Keratinocyte (primary cell): ENCODE results near the gene ABLIM2. TPM values are rescaled to one million over a fixed set of nuclear protein-coding genes. Genes with fewer than 3 reads are reported as not detected.

ENCODE experiments used
- DNase-seq: peaks from one replicate; pipeline ENCODE4 v3.0.0-alpha.2; 2011; ENCODE audit warnings: low read depth, missing footprints, low spot score
- FAIRE-seq: peaks from 2 replicates; lab custom pipeline; 2011; peaks lifted over from hg19 to GRCh38; lab: Jason Lieb, UNC
- H2AFZ ChIP-seq: 2 replicates; pipeline ENCODE4 v1.6.0; 2012; ENCODE audit warnings: low read length, control low read depth, inconsistent platforms; ENCODE audit not compliant: control insufficient read depth
- H3K27ac ChIP-seq: 2 replicates; pipeline ENCODE4 v1.5.1; 2011; ENCODE audit warnings: low read length; ENCODE audit not compliant: control insufficient read depth, insufficient read depth
- H3K27me3 ChIP-seq: 3 replicates; pipeline ENCODE4 v1.6.0; 2011; ENCODE audit warnings: low read length; ENCODE audit not compliant: control insufficient read depth, insufficient read depth; ENCODE audit errors: extremely low read depth
- H3K36me3 ChIP-seq, 2 experiments: 2 replicates in 1 of 2; 3 replicates in 1 of 2; pipeline ENCODE4 v1.5.1; 2011; ENCODE audit warnings: low read length in 2 of 2, mild to moderate bottlenecking in 1 of 2; ENCODE audit not compliant: control insufficient read depth in 2 of 2, insufficient read depth in 2 of 2; ENCODE audit errors: extremely low read depth in 1 of 2
- H3K4me1 ChIP-seq: 3 replicates; pipeline ENCODE4 v1.5.1; 2011; ENCODE audit warnings: low read length; ENCODE audit not compliant: control insufficient read depth, insufficient read depth; ENCODE audit errors: extremely low read depth
- H3K4me2 ChIP-seq: 3 replicates; pipeline ENCODE4 v1.6.0; 2011; ENCODE audit warnings: low read depth, low read length; ENCODE audit not compliant: control insufficient read depth, insufficient read depth; ENCODE audit errors: extremely low read depth
- H3K4me3 ChIP-seq, 3 experiments: fragments of 200-600 bp in 1 of 3; sonication (generic) in 1 of 3; 2 replicates in 2 of 3; 3 replicates in 1 of 3; pipeline ENCODE4 v1.5.1; 2011 to 2016; ENCODE audit warnings: low read length in 3 of 3, mild to moderate bottlenecking in 3 of 3, control low read depth in 2 of 3, inconsistent platforms in 1 of 3, low read depth in 1 of 3, mixed read lengths in 1 of 3, mixed run types in 1 of 3, moderate library complexity in 1 of 3; ENCODE audit not compliant: control insufficient read depth in 2 of 3, insufficient read depth in 2 of 3; ENCODE audit errors: extremely low read depth in 1 of 3
- H3K79me2 ChIP-seq: 2 replicates; pipeline ENCODE4 v1.6.0; 2012; ENCODE audit warnings: low read length; ENCODE audit not compliant: control insufficient read depth, insufficient read depth
- H3K9ac ChIP-seq: 3 replicates; pipeline ENCODE4 v1.6.0; 2011; ENCODE audit warnings: low read length; ENCODE audit not compliant: control insufficient read depth, insufficient read depth; ENCODE audit errors: extremely low read depth
- H3K9me1 ChIP-seq: 3 replicates; pipeline ENCODE4 v1.6.0; 2011; ENCODE audit warnings: low read length; ENCODE audit not compliant: control insufficient read depth, insufficient read depth; ENCODE audit errors: extremely low read depth
- H3K9me3 ChIP-seq: 2 replicates; pipeline ENCODE4 v1.5.1; 2012; ENCODE audit warnings: low read depth, low read length; ENCODE audit not compliant: control insufficient read depth
- H4K20me1 ChIP-seq: 3 replicates; pipeline ENCODE4 v1.6.0; 2011; ENCODE audit warnings: low read length; ENCODE audit not compliant: control insufficient read depth, insufficient read depth; ENCODE audit errors: extremely low read depth
- EZH2 ChIP-seq: IDR thresholded peaks from one replicate; pipeline ENCODE4 v1.6.1; 2012; ENCODE audit warnings: inconsistent platforms, mild to moderate bottlenecking, low read length, moderate library complexity
- dilution Hi-C: fragments of 300-500 bp; cut with MboI; formaldehyde crosslinking; loops from one replicate; pipeline ENCODE4 v1.7.0; 2020; ENCODE audit warnings: low sequenced_read_pairs; ENCODE audit not compliant: extremely low pct_ligation_motif_present
- polyA plus RNA-seq, 5 experiments: library from polyadenylated mRNA; depleted of rRNA in 3 of 5; stranded (reverse) in 3 of 5; stranded (forward) in 1 of 5; unstranded in 1 of 5; fragments of >200 nt; gene quantifications; 1 replicate in 1 of 5; 2 replicates in 3 of 5; 3 replicates in 1 of 5; pipeline versions ENCODE4 v1.2.1 to v1.2.3, GENCODE V29; 2011 to 2012; ENCODE audit warnings: missing spikeins in 2 of 5, low read depth in 1 of 5, low replicate concordance in 1 of 5
- TF ChIP-seq, protein P1 (sequence below), 3 experiments: IDR thresholded peaks in 1 of 3; conservative IDR thresholded peaks in 1 of 3; optimal IDR thresholded peaks in 1 of 3; 2 replicates in 2 of 3; 3 replicates in 1 of 3; pipeline versions ENCODE3 to v1.5.1; 2011; ENCODE audit warnings: low read length in 3 of 3, mild to moderate bottlenecking in 3 of 3, moderate library complexity in 2 of 3, control low read depth in 1 of 3, inconsistent platforms in 1 of 3; ENCODE audit not compliant: insufficient read depth in 2 of 3; ENCODE audit errors: extremely low read depth in 1 of 3

ABLIM2 gene
- polyA plus RNA-seq, 1 donor (not counting 4 experiments of a cell fraction or from before 2014, with no cell fraction given): 0.94 TPM

DNA sequence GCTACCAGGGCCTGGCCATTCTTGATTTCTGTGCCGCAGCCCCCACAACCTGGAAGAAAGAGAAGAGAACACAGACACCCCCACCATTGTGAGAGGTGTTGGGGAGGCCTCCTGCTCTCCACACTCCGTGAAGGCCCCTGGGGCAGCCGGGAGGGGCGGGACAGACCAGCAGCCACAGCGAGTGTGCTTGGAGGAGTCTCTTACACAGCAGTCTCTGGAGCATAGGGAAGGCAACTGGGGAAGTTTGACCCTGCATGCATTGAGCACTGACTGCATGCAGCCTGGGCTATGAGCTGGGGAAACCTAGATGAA, 77.9 kb downstream of the ABLIM2 start:
- Histone ChIP-seq H3K9me1 (no peaks in the 10 kb centered on the region), H2AFZ (no peak overlapping the region), H3K27ac (no peak overlapping the region), H3K79me2 (no peaks in the 10 kb centered on the region), H3K4me3 (no peak overlapping the region), H3K4me1 (no peaks in the 10 kb centered on the region), H4K20me1 (no peaks in the 10 kb centered on the region), H3K9ac (no peak overlapping the region), H3K4me2 (no peak overlapping the region), H3K27me3 (peaks cover 29% of the 10 kb centered on the region), H3K36me3 (no peaks in the 10 kb centered on the region), H3K9me3 (no peaks in the 10 kb centered on the region)
- FAIRE-seq (no peak), DNase-seq (no peak)
- dilution Hi-C loops: no loop called here
- no peak for TF ChIP-seq EZH2
- TF ChIP-seq, protein P1, sequence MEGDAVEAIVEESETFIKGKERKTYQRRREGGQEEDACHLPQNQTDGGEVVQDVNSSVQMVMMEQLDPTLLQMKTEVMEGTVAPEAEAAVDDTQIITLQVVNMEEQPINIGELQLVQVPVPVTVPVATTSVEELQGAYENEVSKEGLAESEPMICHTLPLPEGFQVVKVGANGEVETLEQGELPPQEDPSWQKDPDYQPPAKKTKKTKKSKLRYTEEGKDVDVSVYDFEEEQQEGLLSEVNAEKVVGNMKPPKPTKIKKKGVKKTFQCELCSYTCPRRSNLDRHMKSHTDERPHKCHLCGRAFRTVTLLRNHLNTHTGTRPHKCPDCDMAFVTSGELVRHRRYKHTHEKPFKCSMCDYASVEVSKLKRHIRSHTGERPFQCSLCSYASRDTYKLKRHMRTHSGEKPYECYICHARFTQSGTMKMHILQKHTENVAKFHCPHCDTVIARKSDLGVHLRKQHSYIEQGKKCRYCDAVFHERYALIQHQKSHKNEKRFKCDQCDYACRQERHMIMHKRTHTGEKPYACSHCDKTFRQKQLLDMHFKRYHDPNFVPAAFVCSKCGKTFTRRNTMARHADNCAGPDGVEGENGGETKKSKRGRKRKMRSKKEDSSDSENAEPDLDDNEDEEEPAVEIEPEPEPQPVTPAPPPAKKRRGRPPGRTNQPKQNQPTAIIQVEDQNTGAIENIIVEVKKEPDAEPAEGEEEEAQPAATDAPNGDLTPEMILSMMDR (optimal IDR thresholded peaks at IDR 0.05 in 1 of 3, IDR thresholded peaks at IDR 0.05 in 1 of 3, conservative IDR thresholded peaks at IDR 0.05 in 1 of 3; ENCODE audit: extremely low read depth in 1 of 3, insufficient read depth in 2 of 3, low read length in 3 of 3): no peak

DNA sequence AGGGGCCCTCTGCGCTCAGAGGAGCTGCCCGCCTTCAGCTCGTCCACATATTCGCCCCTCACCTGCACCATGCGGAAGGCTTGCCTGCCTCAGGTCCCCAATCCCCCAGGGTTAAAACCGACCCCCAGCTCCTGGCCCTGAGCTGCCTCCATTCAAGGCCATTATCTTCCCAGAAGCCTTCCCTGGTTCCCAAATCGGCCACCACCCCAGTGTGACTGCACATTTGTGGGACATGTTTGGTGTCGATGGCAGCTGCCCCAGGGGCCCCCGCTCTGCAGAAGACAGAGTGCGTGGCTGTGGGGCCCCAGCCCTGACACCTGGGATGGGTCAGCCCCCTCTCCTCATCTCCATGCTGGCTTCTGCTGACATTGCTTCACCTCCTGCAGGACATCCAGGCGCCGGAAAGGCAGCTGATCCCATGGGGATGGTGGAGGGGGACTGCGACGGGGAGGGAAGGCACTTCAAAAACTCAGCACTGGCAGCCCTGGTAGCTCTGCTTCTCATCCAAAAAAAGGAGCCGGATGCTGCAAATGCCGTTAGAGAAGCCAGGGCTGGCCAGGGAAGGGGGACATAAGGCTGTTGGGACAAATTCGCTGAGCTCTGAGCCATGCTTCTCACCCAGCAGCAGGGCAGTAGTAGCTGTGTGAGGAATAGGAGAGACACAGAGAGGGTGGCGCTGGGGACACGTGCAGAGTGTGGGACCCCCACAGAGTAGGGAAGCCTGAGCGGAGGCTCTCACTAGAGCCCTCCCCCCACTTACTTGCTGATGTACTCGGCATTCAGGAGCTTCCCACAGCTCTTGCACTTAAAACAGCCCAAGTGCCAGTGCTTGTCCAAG, 78.5 kb downstream of the ABLIM2 start:
- no peak for FAIRE-seq
- Histone ChIP-seq H3K9me1 (no peaks in the 10 kb centered on the region), H3K36me3 (no peaks in the 10 kb centered on the region), H3K4me3 (no peak overlapping the region), H3K79me2 (no peaks in the 10 kb centered on the region), H3K27ac (no peak overlapping the region), H3K4me1 (no peaks in the 10 kb centered on the region), H3K27me3 (peaks cover 29% of the 10 kb centered on the region), H4K20me1 (no peaks in the 10 kb centered on the region), H3K9ac (no peak overlapping the region), H2AFZ (no peak overlapping the region), H3K9me3 (no peaks in the 10 kb centered on the region), H3K4me2 (no peak overlapping the region)
- TF ChIP-seq, protein P1 (optimal IDR thresholded peaks at IDR 0.05 in 1 of 3, IDR thresholded peaks at IDR 0.05 in 1 of 3, conservative IDR thresholded peaks at IDR 0.05 in 1 of 3; ENCODE audit: extremely low read depth in 1 of 3, insufficient read depth in 2 of 3, low read length in 3 of 3): no peak
- no peak for TF ChIP-seq EZH2
- dilution Hi-C loops: no loop called here
- no peak for DNase-seq
